WTC11 (cell line): ENCODE results near the gene CNTNAP2. TPM values are rescaled to one million over a fixed set of nuclear protein-coding genes. Genes with fewer than 3 reads are reported as not detected.

Source experiments
- ATAC-seq: fragments of 200-7000 bp; cut with Tn5 transposase; 2 replicates; pipeline ENCODE4 v1.10.0; 2021; ENCODE audit warnings: mild to moderate bottlenecking, moderate library complexity
- CTCF ChIA-PET: fragments of 300-600 bp; sonication (Branson Sonifier 250); formaldehyde crosslinking; loops from one replicate; lab custom pipeline; 2021; ENCODE audit warnings: antibody characterized with exemption; lab: Charles Lee
- POLR2A ChIA-PET: fragments of 350-600 bp; sonication (Branson Sonifier 250); formaldehyde crosslinking; loops from one replicate; lab custom pipeline; 2021; ENCODE audit warnings: antibody characterized with exemption; lab: Charles Lee
- DNase-seq: peaks from one replicate; pipeline ENCODE4 v3.0.0; 2021; ENCODE audit warnings: low spot score
- H3K27ac Mint-ChIP-seq: 2 replicates; pipeline ENCODE4 v1.8.0; 2021; ENCODE audit warnings: mixed read lengths
- H3K27me3 Mint-ChIP-seq: 2 replicates; pipeline ENCODE4 v1.8.0; 2021; ENCODE audit warnings: low read depth, mild to moderate bottlenecking, moderate library complexity, mixed read lengths
- H3K36me3 Mint-ChIP-seq: 2 replicates; pipeline ENCODE4 v1.8.0; 2021; ENCODE audit warnings: mixed read lengths
- H3K4me1 Mint-ChIP-seq: 2 replicates; pipeline ENCODE4 v1.8.0; 2022; ENCODE audit warnings: mixed read lengths
- H3K4me3 Mint-ChIP-seq: 2 replicates; pipeline ENCODE4 v1.8.0; 2021; ENCODE audit warnings: mild to moderate bottlenecking, moderate library complexity, mixed read lengths
- H3K9me3 Mint-ChIP-seq: 2 replicates; pipeline ENCODE4 v1.8.0; 2021; ENCODE audit warnings: mixed read lengths
- CREM ChIP-seq: sonication (generic); formaldehyde crosslinking; IDR thresholded peaks from 2 replicates; pipeline ENCODE4 v1.8.1; 2022; ENCODE audit warnings: mild to moderate bottlenecking, missing genetic modification reagents, moderate library complexity
- E2F4 ChIP-seq: sonication (generic); formaldehyde crosslinking; IDR thresholded peaks from 2 replicates; pipeline ENCODE4 v1.8.1; 2022; ENCODE audit warnings: low read depth, mild to moderate bottlenecking, moderate library complexity, missing genetic modification reagents, borderline replicate concordance
- ELF4 ChIP-seq: sonication (generic); formaldehyde crosslinking; IDR thresholded peaks from 2 replicates; pipeline ENCODE4 v1.8.1; 2022; ENCODE audit warnings: low read depth, mild to moderate bottlenecking, moderate library complexity, missing genetic modification reagents
- ESRRA ChIP-seq: sonication (generic); formaldehyde crosslinking; IDR thresholded peaks from 2 replicates; pipeline ENCODE4 v1.8.1; 2022; ENCODE audit warnings: mild to moderate bottlenecking, missing genetic modification reagents, borderline replicate concordance
- ETV6 ChIP-seq: sonication (generic); formaldehyde crosslinking; IDR thresholded peaks from 2 replicates; pipeline ENCODE4 v1.8.1; 2022; ENCODE audit warnings: mild to moderate bottlenecking, missing genetic modification reagents
- FOXJ3 ChIP-seq: sonication (generic); formaldehyde crosslinking; IDR thresholded peaks from 2 replicates; pipeline ENCODE4 v1.9.0; 2021; ENCODE audit warnings: missing genetic modification reagents, mild to moderate bottlenecking, borderline replicate concordance
- FOXK1 ChIP-seq: sonication (generic); formaldehyde crosslinking; IDR thresholded peaks from 2 replicates; pipeline ENCODE4 v1.8.0; 2022; ENCODE audit warnings: mild to moderate bottlenecking, moderate library complexity, missing genetic modification reagents
- GABPB1 ChIP-seq: sonication (generic); formaldehyde crosslinking; IDR thresholded peaks from 2 replicates; pipeline ENCODE4 v1.8.1; 2023; ENCODE audit warnings: mild to moderate bottlenecking, missing genetic modification reagents
- NR1H2 ChIP-seq: sonication (generic); formaldehyde crosslinking; IDR thresholded peaks from 2 replicates; pipeline ENCODE4 v1.9.0; 2021; ENCODE audit warnings: mild to moderate bottlenecking, moderate library complexity, missing genetic modification reagents
- RELA ChIP-seq: sonication (generic); formaldehyde crosslinking; IDR thresholded peaks from 2 replicates; pipeline ENCODE4 v1.8.1; 2022; ENCODE audit warnings: missing genetic modification reagents, mild to moderate bottlenecking, borderline replicate concordance
- RORB ChIP-seq: fragments of 250-450 bp; sonication (Bioruptor Pico); IDR thresholded peaks from 2 replicates; pipeline ENCODE4 v1.9.0; 2021; ENCODE audit warnings: mild to moderate bottlenecking
- SMAD3 ChIP-seq: sonication (generic); formaldehyde crosslinking; IDR thresholded peaks from 2 replicates; pipeline ENCODE4 v1.8.0; 2022; ENCODE audit warnings: missing genetic modification reagents, mild to moderate bottlenecking, borderline replicate concordance
- SMAD4 ChIP-seq: sonication (generic); formaldehyde crosslinking; IDR thresholded peaks from 2 replicates; pipeline ENCODE4 v1.8.0; 2022; ENCODE audit warnings: mild to moderate bottlenecking, missing genetic modification reagents
- TCF7 ChIP-seq: sonication (generic); formaldehyde crosslinking; IDR thresholded peaks from 2 replicates; pipeline ENCODE4 v1.8.0; 2022; ENCODE audit warnings: mild to moderate bottlenecking, low read depth, missing genetic modification reagents, moderate library complexity
- ZNF232 ChIP-seq: sonication (generic); formaldehyde crosslinking; IDR thresholded peaks from 2 replicates; pipeline ENCODE4 v1.8.0; 2022; ENCODE audit warnings: mild to moderate bottlenecking, missing genetic modification reagents
- ZNF671 ChIP-seq: fragments of 250-450 bp; sonication (Bioruptor Pico); IDR thresholded peaks from 2 replicates; pipeline ENCODE4 v1.8.0; 2021; ENCODE audit warnings: mild to moderate bottlenecking
- total RNA-seq: library from RNA; stranded (reverse); gene quantifications from 3 replicates; pipeline ENCODE4 v1.2.3, GENCODE V29; 2021
- TF ChIP-seq, protein P1 (sequence below): sonication (generic); formaldehyde crosslinking; IDR thresholded peaks from 2 replicates; pipeline ENCODE4 v1.8.0; 2022; ENCODE audit warnings: mild to moderate bottlenecking, missing genetic modification reagents
- TF ChIP-seq, protein P2 (sequence below): sonication (generic); formaldehyde crosslinking; IDR thresholded peaks from 2 replicates; pipeline ENCODE4 v1.8.1; 2023; ENCODE audit warnings: mild to moderate bottlenecking, missing genetic modification reagents, moderate library complexity
- TF ChIP-seq, protein P3 (sequence below): sonication (generic); formaldehyde crosslinking; IDR thresholded peaks from 2 replicates; pipeline ENCODE4 v1.8.0; 2022; ENCODE audit warnings: missing genetic modification reagents
- TF ChIP-seq, protein P4 (sequence below): sonication (generic); formaldehyde crosslinking; IDR thresholded peaks from 2 replicates; pipeline ENCODE4 v1.8.1; 2023; ENCODE audit warnings: mild to moderate bottlenecking, missing genetic modification reagents, moderate library complexity
- TF ChIP-seq, protein P5 (sequence below): sonication (generic); formaldehyde crosslinking; IDR thresholded peaks from 2 replicates; pipeline ENCODE4 v1.8.0; 2022; ENCODE audit warnings: mild to moderate bottlenecking, missing genetic modification reagents

The CNTNAP2 gene
- total RNA-seq, 1 experiment from 2014 or later: 63.8 TPM

- TF ChIP-seq E2F4: no peak
- TF ChIP-seq SMAD4 (CRISPR knock-in tag): no peak
- no peak for TF ChIP-seq RORB (CRISPR knock-in tag)
- TF ChIP-seq RELA (CRISPR knock-in tag): no peak
- TF ChIP-seq, protein P1, sequence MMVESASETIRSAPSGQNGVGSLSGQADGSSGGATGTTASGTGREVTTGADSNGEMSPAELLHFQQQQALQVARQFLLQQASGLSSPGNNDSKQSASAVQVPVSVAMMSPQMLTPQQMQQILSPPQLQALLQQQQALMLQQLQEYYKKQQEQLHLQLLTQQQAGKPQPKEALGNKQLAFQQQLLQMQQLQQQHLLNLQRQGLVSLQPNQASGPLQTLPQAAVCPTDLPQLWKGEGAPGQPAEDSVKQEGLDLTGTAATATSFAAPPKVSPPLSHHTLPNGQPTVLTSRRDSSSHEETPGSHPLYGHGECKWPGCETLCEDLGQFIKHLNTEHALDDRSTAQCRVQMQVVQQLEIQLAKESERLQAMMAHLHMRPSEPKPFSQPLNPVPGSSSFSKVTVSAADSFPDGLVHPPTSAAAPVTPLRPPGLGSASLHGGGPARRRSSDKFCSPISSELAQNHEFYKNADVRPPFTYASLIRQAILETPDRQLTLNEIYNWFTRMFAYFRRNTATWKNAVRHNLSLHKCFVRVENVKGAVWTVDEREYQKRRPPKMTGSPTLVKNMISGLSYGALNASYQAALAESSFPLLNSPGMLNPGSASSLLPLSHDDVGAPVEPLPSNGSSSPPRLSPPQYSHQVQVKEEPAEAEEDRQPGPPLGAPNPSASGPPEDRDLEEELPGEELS: no peak
- TF ChIP-seq FOXJ3: no peak
- no peak for TF ChIP-seq NR1H2 (CRISPR knock-in tag)
- no peak for TF ChIP-seq ESRRA
- no peak for TF ChIP-seq FOXK1 (CRISPR knock-in tag)
- TF ChIP-seq, all 79 proteins: peak for 0
These were observed 1399.8 kb downstream of the CNTNAP2 start (continued) for GRCh38 chr7:147516391-147516790.

- DNase-seq (peak; percentile 15), ATAC-seq (no peak)
- no peaks in the 10 kb centered on the region for H3K9me3 Mint-ChIP-seq
- H3K27me3 Mint-ChIP-seq: no peaks in the 10 kb centered on the region
- no peak overlapping the region for H3K4me3 Mint-ChIP-seq
- H3K36me3 Mint-ChIP-seq: no peaks in the 10 kb centered on the region
- POLR2A ChIA-PET: no interaction called here
- H3K4me1 Mint-ChIP-seq: no peaks in the 10 kb centered on the region
- TF ChIP-seq CREM (CRISPR knock-in tag): no peak
- TF ChIP-seq, protein P2, sequence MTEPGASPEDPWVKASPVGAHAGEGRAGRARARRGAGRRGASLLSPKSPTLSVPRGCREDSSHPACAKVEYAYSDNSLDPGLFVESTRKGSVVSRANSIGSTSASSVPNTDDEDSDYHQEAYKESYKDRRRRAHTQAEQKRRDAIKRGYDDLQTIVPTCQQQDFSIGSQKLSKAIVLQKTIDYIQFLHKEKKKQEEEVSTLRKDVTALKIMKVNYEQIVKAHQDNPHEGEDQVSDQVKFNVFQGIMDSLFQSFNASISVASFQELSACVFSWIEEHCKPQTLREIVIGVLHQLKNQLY (CRISPR knock-in tag): no peak
- TF ChIP-seq, protein P3, sequence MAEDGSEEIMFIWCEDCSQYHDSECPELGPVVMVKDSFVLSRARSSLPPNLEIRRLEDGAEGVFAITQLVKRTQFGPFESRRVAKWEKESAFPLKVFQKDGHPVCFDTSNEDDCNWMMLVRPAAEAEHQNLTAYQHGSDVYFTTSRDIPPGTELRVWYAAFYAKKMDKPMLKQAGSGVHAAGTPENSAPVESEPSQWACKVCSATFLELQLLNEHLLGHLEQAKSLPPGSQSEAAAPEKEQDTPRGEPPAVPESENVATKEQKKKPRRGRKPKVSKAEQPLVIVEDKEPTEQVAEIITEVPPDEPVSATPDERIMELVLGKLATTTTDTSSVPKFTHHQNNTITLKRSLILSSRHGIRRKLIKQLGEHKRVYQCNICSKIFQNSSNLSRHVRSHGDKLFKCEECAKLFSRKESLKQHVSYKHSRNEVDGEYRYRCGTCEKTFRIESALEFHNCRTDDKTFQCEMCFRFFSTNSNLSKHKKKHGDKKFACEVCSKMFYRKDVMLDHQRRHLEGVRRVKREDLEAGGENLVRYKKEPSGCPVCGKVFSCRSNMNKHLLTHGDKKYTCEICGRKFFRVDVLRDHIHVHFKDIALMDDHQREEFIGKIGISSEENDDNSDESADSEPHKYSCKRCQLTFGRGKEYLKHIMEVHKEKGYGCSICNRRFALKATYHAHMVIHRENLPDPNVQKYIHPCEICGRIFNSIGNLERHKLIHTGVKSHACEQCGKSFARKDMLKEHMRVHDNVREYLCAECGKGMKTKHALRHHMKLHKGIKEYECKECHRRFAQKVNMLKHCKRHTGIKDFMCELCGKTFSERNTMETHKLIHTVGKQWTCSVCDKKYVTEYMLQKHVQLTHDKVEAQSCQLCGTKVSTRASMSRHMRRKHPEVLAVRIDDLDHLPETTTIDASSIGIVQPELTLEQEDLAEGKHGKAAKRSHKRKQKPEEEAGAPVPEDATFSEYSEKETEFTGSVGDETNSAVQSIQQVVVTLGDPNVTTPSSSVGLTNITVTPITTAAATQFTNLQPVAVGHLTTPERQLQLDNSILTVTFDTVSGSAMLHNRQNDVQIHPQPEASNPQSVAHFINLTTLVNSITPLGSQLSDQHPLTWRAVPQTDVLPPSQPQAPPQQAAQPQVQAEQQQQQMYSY: no peak
- no peak for TF ChIP-seq GABPB1 (CRISPR knock-in tag)
- no peak for TF ChIP-seq TCF7 (CRISPR knock-in tag)
- no peak for TF ChIP-seq ZNF671 (CRISPR knock-in tag)
- TF ChIP-seq, protein P4, sequence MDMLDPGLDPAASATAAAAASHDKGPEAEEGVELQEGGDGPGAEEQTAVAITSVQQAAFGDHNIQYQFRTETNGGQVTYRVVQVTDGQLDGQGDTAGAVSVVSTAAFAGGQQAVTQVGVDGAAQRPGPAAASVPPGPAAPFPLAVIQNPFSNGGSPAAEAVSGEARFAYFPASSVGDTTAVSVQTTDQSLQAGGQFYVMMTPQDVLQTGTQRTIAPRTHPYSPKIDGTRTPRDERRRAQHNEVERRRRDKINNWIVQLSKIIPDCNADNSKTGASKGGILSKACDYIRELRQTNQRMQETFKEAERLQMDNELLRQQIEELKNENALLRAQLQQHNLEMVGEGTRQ (CRISPR knock-in tag): no peak
- TF ChIP-seq FOXJ3: no peak
- TF ChIP-seq ETV6 (CRISPR knock-in tag): no peak
- TF ChIP-seq ELF4: no peak
- TF ChIP-seq, protein P5, sequence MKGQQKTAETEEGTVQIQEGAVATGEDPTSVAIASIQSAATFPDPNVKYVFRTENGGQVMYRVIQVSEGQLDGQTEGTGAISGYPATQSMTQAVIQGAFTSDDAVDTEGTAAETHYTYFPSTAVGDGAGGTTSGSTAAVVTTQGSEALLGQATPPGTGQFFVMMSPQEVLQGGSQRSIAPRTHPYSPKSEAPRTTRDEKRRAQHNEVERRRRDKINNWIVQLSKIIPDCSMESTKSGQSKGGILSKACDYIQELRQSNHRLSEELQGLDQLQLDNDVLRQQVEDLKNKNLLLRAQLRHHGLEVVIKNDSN (CRISPR knock-in tag): no peak
- no peak for TF ChIP-seq SMAD3
- no peak for TF ChIP-seq ZNF232 (CRISPR knock-in tag)
- CTCF ChIA-PET: no interaction called here
- H3K27ac Mint-ChIP-seq: no peak overlapping the region
These were observed 1402.5 kb downstream of the CNTNAP2 start for GRCh38 chr7:147519062-147519461.
